Mammary epithelial cell (primary cell): ENCODE results near the gene VAT1L.

Experiments
- EZH2 ChIP-seq: IDR thresholded peaks from 2 replicates; pipeline ENCODE4 v1.6.1; 2012; ENCODE audit warnings: low read length, inconsistent platforms, borderline replicate concordance
- TF ChIP-seq, protein P1 (sequence below), 2 donors: IDR thresholded peaks in 1 of 2; conservative IDR thresholded peaks in 1 of 2; 2 replicates each; pipeline ENCODE4 v1.5.1; 2011 to 2012; ENCODE audit warnings: inconsistent platforms in 2 of 2, low read length in 2 of 2, mild to moderate bottlenecking in 2 of 2, control low read depth in 1 of 2, low read depth in 1 of 2; ENCODE audit not compliant: insufficient read depth in 1 of 2; ENCODE audit errors: extremely low read depth in 1 of 2

- TF ChIP-seq, protein P1, sequence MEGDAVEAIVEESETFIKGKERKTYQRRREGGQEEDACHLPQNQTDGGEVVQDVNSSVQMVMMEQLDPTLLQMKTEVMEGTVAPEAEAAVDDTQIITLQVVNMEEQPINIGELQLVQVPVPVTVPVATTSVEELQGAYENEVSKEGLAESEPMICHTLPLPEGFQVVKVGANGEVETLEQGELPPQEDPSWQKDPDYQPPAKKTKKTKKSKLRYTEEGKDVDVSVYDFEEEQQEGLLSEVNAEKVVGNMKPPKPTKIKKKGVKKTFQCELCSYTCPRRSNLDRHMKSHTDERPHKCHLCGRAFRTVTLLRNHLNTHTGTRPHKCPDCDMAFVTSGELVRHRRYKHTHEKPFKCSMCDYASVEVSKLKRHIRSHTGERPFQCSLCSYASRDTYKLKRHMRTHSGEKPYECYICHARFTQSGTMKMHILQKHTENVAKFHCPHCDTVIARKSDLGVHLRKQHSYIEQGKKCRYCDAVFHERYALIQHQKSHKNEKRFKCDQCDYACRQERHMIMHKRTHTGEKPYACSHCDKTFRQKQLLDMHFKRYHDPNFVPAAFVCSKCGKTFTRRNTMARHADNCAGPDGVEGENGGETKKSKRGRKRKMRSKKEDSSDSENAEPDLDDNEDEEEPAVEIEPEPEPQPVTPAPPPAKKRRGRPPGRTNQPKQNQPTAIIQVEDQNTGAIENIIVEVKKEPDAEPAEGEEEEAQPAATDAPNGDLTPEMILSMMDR (conservative IDR thresholded peaks at IDR 0.05 in 1 of 2, IDR thresholded peaks at IDR 0.05 in 1 of 2; ENCODE audit: extremely low read depth in 1 of 2, insufficient read depth in 1 of 2, low read depth in 1 of 2, low read length in 2 of 2), result no peak
- no peak for TF ChIP-seq EZH2
These were observed 20.5 kb upstream of the VAT1L start for GRCh38 chr16:77767826-77768225.
